HG02943 (cell line): Measurements from ENCODE around the gene CEP131.

Source experiments
- ATAC-seq: cut with Tn5 transposase; IDR thresholded peaks from one replicate; pipeline ENCODE4 v1.9.1; 2021; ENCODE audit warnings: mild to moderate bottlenecking, low read depth, moderate library complexity; ENCODE audit not compliant: unreplicated experiment

Gene CEP131

DNA sequence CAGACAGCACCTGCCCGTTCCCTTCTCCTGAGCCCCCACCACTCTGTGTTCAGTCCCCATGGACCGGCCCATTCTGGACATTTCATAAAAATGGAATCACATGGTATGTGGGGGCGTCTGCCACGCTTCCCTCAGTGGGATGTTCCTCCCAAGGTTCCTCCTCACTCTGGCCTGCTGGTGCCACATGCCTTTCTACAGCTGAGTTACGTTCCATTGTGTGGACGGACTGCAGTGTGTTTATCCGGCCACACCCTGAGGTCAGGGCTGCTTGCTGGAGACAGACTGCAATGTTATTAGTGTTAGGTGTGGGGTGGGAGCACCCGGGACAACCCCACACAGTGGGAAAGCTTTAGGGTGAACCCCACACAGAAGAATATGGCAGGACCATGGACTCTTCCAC is 50.8 kb downstream of the CEP131 start:
- no peak for ATAC-seq

DNA sequence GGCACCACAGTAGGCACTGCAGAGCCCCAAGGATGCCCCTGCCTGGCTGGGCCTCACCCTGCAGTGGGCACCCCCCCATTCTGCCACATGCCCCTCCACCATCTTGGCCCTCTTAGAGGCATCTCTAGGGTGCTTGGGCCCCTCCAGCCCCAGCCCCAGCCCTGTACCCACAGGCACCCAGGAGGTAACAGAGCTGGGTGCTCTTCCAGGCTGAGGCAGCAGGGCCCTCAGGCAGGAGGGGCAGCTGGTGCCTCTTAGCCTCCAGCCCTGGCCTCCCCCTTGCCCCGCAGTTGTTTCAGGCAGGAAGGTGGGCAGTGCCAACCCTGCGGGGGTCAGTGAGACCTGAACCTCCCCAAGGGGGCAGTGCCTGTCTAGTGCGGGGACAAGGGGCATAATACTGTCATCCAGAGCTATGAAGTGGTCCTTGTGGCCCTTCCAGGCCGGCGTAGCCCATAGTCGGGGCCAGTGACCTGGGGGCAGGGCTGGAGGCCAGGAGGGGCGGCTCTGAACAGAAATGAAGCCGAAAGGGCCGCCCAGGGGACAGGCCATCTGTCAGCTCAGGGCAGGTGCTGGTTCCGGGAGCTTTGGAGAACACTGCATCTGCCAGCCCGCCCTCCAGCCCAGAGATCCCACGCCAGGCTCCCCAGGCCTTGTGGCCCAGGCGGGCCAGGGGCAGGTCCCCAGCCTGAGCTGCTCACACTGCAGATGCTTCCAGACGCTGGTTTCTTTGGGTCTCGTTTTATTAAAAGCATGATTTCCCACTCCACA is 51.9 kb downstream of the CEP131 start:
- ATAC-seq: no peak

DNA sequence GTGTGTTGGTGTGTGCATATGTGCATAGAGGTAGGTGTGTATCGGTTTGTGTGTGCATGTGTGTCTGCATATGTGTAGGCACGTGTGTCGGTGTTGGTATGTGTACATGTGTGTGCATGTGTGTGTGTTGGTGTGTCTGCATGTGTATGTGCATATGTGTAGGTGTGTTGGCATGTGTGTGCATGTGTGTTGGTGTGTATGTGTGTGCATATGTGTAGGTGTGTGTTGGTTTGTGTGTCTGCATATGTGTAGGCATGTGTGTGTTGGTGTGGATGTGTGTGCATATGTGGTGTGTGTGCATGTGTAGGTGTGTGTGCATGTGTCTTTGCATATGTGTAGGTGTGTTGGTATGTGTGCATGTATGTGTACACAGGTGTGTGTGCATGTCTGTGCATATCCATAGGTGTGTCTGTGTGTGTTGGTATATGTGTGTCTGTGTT is 52.9 kb downstream of the CEP131 start:
- ATAC-seq: no peak

DNA sequence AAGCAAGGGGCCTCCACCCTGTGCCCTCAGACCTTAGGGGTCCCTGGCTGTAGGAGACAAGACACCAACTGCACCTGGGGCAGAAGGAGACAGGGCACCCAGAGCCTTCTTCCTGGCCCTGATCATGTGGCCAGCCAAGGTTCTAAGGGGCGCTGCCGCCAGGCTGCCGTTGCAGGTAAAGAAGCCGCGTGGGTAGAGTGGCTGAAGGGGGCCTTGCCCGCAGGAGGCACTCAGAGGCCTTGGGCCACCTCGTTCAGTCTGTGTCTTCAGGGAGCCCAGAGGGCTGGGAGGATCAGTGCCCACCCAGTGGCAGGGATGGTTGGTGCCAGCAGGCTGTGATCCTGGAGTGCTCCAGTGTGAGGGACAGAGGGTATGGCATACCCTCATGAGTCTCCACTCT is 55.1 kb downstream of the CEP131 start:
- no peak for ATAC-seq

DNA sequence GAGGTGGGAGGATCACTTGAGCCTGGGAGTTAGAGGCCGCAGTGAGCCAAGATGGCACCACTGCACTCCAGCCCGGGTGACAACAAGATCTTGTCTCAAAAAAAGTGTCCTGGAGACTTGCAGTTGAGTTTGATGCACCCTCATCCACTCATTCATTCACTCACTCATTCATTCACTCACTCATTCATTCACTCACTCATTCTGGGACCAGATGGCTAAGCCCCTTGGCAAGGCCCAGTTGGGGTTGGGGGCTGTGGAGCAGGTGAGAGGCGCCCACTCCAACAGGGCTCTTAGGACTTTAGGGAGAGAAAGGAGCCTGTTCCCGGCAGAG is 55.6 kb downstream of the CEP131 start:
- ATAC-seq: no peak

DNA sequence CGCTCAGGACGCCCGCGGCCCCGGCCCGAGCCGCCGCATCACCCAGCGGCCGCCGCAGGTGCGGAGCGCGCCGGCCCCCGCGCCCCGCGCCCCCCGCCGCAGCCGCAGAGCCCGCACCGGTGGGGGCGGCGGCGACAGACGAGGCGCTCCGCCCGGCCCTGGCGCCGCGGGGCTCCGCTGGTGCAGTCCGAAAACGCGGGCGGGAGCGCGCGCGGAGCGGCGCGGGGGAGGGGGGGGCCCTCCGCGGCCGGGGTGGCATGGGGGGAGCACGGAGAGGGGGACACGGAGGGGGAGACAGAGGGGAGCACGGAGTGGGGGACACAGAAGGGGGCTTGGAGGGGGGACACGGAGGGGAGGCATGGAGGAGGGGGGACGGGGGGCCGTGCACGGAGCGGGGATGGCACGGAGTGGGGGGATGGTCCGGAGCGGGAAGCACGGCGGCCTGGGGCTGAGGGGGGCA is 56.7 kb downstream of the CEP131 start, which contains the start of gene AATK:
TSS of gene AATK (minus strand) at position 189 of the 460 bp plus-strand sequence. CDS start 229 bp downstream, outside the sequence.
- no peak for ATAC-seq

DNA sequence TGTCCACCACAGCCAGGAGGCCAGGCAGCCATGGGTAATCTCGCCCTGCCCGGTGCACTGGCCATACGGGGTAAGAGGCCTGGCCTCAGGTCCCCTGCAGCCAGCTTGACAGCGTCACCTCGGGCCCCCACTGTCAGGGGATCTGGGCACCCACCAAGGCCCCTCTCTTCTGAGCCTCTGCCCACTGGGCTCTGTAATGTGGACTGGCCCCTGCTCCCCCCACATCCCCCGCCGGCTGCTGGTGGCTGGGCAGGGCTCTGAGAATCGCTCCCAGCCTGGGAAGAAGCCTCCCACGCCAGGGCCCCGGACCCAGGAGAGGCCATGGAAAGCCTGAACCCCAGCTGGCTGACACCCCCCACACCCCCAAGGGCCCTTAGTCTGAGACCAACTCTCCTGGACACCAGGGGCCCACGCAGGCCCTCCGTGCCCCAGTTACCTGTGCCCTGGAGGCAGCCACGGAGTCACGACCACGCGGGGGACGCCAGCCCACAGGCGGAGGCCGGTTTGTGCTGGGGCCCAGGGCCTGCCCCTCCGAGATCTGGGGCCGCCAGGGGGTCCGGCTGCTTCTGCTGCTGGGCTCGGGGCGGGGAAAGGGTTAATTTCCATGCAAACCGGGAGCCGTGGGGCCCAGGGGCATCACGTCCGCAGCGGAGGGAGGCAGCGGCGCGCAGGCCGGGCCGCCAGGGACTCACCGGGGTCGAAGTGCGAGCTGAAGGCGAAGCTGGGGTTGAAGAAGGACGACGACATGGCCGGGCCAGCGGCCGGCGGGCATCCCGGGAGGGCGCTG is 57.3 kb downstream of the CEP131 start, which contains the start of gene PVALEF:
TSS of gene PVALEF (plus strand) at position 262 of the 787 bp plus-strand sequence. CDS start 15,720 bp downstream, outside the sequence.
- ATAC-seq: no peak

DNA sequence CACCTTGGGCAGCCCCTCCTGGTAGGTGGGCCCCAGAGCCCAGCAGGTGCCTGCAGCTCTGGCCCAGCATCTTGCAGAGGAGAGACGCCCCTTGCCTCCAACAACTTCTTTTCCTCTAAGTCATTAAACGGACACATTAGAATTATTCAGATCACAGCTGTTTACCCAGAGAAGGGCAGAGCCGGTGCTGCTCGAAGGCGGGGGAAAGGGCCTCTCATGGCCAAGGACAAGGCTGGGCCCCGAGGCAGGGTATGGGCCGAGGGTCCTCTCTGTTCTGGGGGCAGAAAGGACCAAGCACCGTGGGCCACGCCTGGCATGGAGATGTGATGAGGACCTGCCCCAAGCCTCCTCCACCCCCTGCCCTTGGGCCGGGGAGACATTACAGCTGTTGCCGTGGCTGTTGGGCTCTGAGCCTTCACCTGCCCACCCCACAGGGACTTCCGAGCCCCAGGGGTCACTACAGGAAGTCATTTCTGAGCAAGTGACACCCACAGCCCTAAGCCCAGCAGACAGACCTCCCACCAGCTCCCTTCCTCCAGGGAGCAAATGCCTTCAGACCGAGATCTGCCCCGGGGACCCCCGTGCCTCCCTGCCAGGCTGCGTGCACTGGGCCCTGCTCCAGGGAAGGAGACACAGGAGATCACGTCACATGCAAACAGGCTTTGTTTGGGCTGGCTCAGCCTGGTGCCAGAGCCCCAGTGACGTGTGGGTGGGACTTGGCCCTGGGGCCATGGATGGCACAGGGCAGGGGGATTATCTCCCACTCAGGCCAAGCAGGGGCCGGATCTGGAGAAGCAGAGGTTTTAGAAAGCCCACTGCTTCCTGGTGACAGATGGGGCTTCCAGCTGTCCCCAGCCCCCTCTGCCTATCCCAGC is 58.2 kb downstream of the CEP131 start:
- ATAC-seq: no peak

DNA sequence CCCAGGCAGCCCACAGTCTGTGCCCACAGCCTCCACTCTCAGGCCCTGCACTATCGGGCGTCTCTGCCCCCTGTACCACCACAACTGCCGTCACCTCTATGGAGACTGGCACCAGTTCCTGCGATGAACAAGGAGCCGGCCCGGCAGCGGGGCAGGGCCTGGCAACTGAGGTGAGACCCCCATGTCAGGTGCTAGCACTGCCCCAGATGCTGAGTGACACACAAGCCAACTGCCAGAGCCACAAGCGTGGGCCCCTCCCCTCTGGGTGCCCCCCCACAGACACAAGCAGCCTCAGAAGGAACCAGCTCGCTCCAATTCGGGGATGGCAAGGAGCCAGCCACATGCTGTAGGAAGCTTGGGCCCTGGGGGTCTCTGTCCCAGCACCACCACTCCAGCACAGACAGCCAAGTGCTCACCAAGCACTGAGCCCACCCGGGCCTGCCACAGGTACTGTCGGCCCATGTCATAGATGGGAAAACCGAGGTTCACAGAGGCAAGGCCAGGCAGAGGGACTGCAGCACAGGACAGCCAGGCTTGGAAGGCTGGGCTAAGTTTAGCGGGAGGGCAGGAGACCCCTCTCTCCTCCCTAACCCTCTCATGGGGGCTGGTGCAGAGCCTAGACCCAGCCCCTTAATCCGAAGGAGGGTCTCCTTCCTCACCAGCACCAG is 58.9 kb downstream of the CEP131 start:
- ATAC-seq: no peak

DNA sequence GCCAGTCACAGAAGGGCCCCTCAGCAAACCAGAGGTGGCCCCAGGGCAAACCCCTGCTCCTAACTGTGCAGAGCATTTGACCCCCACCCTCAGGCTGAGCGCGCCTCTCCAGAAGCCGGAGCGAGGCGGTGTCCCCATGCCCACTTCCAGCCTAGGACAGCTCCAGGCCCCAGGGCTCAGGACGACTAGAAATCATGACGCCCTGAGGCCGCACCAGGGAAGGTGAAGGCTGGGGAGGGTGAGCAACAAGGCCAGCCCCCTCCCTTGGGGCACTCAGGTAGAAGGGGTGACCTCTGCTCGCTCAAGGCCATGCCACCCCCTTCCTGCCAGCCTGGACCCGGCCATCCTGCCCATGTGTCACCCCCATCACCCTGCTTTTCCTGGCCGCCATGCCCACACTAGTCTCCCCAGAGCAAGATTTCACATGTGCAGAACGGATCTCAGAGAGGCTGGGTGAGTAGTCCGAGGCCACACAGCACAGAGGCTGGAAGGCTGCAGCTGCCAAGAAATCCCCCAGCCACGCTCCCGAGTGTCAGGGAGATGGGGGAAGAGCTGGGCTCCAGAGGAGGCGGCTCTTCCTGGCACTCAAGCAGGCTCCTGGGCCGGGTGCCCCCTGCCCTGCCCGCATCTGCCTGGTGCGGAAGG is 59.6 kb downstream of the CEP131 start:
- ATAC-seq: no peak

DNA sequence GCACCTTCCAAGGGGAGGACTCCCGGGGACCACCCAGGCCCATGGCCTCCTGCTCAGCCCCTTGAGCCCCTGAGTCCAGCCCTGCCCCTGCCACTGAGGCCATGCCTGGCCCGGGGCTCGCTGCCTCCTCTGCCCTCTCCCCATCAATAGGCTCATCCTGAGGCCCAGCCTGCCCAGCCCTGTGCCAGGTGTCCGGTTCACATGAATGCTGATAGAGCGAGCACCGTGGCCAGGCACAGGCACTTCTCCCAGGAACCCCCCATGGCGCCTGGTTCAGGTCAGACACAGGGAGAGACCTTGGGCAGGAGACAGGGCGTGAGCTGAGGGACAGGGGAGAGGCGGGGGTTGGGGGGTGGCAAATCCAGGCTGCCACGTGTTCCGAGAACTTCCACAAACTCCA is 60.3 kb downstream of the CEP131 start:
- ATAC-seq: no peak

DNA sequence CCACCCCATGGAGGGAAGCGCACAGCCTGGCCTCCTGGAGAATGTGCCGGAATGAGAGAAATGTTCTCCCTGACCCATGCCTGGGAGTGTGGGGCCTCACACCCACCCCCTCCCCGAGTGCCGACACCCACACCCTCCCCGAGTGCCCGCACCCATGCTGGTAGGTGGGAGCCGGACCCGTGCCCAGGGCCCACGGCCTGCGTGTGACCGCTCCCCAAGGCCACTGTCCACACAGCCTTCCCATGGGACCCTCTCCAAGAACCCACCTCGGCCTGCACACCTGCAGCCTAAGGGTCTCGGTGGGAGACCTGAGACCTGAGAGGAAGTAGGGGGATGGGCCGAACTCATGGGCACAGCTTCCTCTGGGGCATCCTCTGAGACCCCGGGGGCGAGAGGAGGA is 60.8 kb downstream of the CEP131 start:
- ATAC-seq: no peak

DNA sequence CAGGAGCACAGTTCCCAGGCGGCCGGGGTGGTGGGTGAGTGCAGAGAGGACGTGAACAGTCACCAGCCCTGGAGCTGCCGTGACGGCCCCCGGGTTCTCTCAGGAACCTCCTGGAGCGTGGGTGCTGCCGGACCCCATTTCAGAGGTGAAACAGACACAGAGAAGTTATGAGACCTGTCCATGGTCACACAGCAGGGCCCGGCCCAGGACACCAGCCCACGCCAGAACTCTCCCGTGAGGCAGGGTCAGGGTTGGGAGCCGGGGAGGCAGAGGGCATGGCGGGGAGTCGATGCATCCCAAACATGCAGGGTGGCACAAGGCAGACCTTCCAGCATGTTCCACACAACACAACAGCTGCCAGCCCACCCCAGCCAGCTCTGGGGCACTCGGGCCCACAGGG is 61.2 kb downstream of the CEP131 start:
- no peak for ATAC-seq

DNA sequence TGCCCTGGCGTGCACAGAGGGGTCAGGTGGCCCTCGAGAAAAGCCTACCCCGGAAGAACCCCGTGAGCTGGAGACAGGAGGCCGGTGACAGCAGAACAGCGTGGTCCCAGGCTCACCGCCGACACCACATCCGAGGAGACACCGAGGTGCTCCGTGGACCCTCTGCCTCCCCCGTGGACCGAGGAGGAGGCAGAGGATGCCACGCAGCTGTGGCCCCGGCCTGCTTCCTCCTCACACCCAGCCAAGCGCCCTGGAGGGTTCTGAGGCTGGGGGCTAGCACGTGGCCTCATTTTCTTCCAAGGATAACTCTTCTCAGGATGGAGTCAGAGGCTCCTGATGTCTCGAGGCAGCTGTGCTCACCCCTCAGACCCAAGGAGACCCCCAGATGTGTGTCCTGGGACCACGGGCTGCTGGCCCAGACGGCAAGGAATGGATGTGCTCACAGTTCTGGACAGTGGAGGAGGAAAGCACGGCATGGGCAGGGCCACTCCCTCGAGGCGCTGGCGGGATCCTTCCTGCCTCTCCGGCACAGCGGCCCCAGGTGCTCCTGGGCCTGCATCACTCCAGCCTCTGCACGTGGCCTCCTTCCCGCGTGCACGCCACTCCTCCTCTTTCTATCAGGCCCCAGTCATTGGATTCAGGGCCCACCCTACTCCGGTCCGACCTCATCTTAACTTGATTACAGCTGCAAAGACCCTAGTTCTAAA is 61.9 kb downstream of the CEP131 start:
- ATAC-seq: no peak

DNA sequence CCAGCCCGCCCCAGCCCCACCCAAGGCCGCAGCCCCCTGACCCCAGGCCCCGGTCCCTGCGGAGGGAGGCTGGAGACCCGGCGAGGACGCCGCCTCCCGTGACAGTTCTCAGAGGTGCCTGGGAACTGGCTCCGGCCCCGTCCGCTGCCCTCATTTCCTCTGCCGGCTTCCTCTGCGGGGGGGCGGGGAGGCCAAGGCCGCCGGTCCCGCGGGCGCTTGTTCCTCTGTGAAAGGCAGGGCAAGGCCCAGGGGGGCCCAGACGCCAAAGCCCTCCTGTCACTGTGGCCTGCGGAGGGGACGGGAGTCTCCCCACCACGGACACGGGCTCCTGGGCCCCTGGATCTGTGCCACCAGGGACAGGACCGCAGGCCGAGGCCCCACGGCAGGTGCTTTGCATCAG is 62.5 kb downstream of the CEP131 start:
- no peak for ATAC-seq

DNA sequence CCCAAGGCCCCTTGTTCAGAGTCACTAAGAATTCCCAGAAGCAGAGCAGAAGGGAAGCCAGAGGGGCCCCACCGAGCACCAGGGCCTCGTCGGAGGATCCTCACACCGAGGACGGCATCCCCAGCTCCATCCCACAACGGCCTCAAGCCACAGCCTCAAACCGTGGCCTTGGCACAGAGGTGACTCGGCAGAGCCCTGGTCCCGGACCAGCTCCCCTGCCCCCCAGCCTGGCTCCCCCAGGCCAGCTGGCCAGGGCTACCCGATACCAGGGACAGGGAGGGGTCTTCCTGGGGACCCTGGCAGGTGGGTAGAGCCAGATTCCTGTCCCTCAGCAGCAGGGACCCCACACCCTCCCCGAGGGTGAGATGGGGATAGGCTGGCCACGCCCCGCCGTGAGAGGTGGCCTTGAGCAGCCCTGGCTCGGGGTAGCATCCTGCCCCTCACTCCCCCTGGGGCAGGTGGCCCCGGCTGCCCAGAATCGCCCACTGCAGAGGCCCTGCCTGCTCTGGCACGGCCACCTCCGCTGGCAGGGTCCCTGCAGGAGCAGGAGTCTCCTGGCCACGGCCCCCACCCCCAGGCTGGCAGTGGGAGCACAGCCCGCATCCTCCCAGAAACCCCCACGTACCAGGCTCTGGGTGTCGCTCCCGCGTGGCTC is 63.0 kb downstream of the CEP131 start:
- no peak for ATAC-seq

DNA sequence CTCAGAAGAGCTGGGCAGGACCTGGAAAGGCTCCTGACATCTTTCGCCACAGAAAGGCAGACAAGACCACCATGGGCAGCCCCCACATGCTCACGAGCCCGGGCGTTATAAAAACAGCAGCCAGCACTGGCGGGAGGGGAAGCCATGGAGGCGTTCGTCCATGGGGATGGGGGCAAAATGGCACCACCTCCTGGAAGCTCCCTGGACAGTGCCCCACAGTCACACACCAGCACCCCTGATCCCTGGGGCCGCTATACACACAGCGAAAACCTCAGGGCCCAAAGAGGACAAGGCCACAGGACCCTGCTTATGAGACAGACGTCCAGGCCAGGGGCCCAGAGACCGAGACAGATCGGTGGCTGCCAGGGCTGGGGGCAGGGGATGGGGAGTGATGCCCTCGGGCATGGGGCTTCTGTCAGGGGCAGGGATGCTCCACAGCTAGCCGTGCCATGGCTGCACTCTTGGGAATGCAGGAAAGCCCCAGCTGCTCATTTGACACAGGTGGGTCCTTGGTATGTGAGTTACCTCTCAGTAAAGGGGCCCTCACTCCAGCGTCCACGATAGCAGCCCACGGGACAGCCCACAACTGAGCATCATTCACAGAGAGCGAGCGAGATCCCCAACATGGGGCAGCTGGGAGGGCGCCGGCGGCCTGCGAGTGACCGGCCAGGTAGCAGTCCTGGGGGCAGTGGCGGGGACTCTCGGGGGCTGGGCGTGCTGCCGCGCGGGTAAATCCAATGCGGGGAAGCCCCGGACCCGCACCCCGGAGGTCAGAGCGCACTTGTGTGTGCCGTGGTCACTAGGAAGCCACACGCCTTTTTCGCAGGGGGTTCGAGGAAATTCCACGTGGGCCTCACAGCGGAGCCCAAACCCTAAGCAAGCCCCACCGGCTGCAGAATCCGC is 63.8 kb downstream of the CEP131 start:
- no peak for ATAC-seq
